Fibroblast of pulmonary artery (primary cell): ENCODE results near the gene UBE2U.
"Not testable (repeated sequence)": the region's sequence is repeated elsewhere in the genome, so short reads cannot be mapped to it uniquely, and the experiment has no call there.

Source experiments
- DNase-seq: peaks from one replicate; pipeline ENCODE4 v3.0.0-alpha.2; 2010; ENCODE audit warnings: low read depth
- H3K4me3 ChIP-seq: replicated peaks from 2 replicates; pipeline ENCODE4 v1.5.1; 2011; ENCODE audit warnings: low read depth, mild to moderate bottlenecking, control low read depth, low read length, moderate library complexity
- TF ChIP-seq, protein P1 (sequence below): IDR thresholded peaks from 2 replicates; pipeline ENCODE4 v1.5.1; 2011; ENCODE audit warnings: mild to moderate bottlenecking, control low read depth, low read length, inconsistent platforms; ENCODE audit errors: missing control alignments

UBE2U gene

DNA sequence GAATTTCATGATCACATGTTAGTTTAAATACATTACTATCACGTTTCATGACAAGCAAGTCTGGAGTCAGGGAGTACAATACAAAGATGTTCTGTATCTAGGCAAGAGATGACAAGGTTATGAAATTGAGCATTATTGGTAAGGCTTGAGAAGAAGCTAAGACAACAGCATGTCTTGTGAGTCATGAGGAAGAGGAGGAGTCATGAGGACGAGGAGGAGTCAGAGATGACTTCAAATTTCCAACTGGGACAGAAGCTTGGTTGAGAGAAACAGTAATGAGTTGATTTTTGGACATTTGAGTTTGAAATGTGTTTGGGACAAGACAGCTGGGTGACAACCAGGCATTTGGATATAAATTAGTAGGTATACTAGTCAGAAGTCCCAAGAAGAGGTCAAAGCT lies 4.3 kb upstream of the UBE2U start:
- peak; percentile 27 for DNase-seq
- H3K4me3 ChIP-seq, result no peak overlapping the region
- TF ChIP-seq, protein P1, sequence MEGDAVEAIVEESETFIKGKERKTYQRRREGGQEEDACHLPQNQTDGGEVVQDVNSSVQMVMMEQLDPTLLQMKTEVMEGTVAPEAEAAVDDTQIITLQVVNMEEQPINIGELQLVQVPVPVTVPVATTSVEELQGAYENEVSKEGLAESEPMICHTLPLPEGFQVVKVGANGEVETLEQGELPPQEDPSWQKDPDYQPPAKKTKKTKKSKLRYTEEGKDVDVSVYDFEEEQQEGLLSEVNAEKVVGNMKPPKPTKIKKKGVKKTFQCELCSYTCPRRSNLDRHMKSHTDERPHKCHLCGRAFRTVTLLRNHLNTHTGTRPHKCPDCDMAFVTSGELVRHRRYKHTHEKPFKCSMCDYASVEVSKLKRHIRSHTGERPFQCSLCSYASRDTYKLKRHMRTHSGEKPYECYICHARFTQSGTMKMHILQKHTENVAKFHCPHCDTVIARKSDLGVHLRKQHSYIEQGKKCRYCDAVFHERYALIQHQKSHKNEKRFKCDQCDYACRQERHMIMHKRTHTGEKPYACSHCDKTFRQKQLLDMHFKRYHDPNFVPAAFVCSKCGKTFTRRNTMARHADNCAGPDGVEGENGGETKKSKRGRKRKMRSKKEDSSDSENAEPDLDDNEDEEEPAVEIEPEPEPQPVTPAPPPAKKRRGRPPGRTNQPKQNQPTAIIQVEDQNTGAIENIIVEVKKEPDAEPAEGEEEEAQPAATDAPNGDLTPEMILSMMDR, result no peak

DNA sequence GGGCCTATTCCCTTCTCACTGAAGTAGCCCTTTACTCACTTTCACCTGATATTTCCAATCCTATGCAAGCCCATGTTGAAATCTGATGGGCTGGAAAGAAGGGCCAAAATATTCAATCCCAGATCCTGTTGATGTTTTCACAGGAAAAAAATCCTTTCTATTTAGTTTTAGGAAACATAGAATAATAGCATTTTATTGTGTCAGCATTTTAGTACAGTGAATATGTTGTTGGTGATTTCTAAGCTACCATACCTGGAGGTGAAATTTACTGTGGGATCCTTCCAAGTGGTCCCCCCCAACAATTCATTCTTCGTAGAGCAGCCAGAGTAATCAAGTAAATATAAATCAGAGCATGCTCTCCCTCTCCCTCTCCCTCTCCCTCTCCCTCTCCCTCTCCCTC lies 3.4 kb upstream of the UBE2U start:
- H3K4me3 ChIP-seq, result no peak overlapping the region
- DNase-seq, result no peak
- TF ChIP-seq, protein P1, result no peak

DNA sequence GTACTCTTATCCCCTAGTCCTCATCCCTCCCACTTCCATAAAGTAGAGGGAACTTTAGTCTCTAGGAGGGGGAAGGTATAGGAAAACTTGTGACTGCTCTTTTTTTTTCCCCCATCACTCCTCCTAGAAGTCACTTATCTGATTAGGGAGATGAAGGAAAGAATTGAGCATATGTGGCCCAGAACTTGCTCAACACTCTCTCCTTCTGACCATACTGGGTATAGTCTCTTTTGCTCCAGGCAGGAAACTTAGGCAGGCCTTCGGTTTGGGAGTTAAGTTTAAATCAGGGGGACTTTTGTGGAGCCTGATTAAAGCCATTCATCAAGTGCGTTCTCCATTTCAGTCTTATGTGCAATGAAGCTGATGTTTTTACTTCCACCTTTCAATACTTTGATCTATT lies 5.8 kb downstream of the UBE2U start:
- no peak overlapping the region for H3K4me3 ChIP-seq
- peak; percentile 21 for DNase-seq
- TF ChIP-seq, protein P1, result no peak

DNA sequence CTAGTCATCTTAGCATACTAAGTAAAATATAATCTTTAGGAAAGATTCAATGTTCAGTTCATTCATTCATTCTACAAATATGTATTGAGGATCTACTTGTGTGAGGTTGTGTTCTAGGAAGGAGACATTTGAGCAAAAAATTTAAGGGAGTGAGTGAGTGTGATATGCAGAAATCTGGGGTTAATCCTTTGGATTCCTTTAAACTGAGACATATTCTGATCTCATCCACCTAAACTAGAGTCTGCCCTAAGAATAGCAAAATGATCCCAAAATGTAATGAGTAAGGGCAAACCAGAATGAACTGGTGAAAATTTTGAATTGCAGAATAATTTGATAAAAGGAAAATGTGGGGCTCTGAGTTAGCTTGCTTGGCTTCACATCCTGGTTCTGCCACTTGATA lies 8.6 kb downstream of the UBE2U start:
- H3K4me3 ChIP-seq, result no peak overlapping the region
- TF ChIP-seq, protein P1, result no peak
- peak; percentile 35 for DNase-seq

DNA sequence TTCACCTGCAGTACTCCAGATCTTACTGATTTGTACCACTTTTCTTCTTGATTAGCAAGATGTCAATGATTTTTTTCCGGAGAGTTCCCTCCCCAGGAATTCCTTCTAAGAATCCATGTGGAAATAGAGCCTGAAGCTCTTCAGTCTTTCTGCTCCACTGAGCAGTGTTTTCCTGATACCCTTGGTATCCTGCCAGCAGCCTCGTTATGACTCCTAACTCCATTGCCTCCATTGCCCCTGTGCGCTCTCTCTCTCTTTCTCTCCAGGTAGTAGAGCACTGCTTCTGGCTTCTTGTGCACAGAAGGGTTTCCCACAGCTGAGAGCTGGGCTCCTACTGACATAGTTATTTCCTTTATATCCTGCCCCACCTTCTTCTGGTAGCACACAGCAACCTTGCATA lies 12.2 kb downstream of the UBE2U start:
- TF ChIP-seq, protein P1, result no peak
- no peak overlapping the region for H3K4me3 ChIP-seq
- no peak for DNase-seq

DNA sequence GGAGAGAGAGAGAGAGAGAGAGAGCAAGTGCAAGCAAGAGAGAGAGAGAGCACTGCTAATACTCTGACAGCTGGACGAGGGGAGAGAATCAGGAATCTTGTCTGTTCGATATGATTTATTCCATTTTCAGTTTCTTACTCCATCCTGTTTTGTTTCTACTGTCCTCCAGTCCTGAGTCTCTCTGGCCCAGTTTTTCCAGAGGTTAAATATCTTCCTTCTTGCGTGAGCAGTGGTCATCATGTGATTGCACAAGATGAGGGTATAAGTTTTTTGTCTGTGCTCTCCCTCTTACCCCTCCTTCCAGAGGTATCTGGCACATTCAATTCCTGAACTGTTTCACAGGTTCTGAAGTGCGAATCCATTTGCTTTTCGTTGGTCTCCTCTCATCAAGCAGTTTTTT lies 16.8 kb downstream of the UBE2U start:
- H3K4me3 ChIP-seq, result no peak overlapping the region
- TF ChIP-seq, protein P1, result no peak
- DNase-seq, result peak; percentile 20

DNA sequence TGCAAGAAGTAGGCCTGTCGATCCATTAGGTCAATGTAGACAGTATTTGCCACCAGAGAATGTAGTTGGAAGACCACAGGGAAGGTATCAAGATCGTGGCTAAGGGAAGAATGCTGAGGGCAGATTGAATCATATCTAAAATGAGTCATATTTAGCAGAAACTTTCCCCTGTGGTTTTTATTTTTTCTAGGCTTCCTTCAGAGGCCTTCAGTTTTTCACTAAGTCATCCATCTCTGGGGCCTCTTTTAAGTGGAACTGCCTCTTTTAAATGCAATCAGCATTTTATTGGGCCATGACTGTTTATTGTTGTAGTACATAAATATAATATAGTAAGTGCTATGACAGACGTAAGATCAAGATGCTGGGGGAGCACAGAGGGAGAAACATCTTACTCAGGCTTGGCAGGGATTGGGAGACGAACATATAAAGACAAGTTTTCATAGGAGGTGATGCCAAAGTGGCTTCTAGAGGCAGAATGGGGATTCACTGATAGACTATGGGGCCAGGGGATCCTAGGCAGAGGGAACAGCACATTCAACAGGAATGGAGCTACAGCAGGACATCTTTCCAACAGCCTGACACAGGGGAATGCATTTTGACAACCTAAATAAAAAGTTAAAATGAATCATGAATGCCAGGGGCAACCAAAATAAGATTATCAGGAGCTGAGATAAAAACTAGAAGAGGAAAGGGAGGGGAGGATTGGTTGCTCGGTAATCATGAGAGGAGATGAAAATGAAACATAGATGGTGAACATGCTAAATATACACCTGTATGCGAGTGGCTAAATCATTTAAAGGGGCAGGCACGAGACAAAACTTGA lies 20.1 kb downstream of the UBE2U start:
- TF ChIP-seq, protein P1, result no peak
- peak; percentile 75 for DNase-seq
- H3K4me3 ChIP-seq, result no peak overlapping the region

DNA sequence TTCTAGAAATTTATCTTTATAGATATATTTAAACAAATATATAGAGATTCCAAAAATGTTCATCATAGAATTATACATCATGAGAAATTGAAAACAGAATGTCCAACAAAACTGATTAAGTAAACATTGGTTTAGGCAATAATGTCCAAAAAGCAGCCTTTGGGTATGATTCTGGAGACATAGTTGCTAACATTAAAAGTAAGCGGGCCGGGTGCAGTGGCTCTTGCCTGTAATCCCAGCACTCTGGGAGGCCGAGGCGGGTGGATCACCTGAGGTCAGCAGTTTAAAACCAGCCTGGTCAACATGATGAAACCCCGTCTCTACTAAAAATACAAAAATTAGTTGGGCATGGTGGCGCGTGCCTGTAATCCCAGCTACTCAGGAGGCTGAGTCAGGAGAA lies 20.8 kb downstream of the UBE2U start:
- DNase-seq, result not testable (repeated sequence)

More for the DNA sequence above, 20.8 kb downstream of the UBE2U start:
- not testable (repeated sequence) for H3K4me3 ChIP-seq
